ENCODE measurements around the gene ALDH1L2. TPM values are rescaled to one million over a fixed set of nuclear protein-coding genes. Genes with fewer than 3 reads are reported as not detected.

ALDH1L2 gene
- total RNA-seq, 1 donor from 2014 or later: 0.20 TPM

GRCh38 chr12:105033851-105034250 is 50.4 kb downstream of the ALDH1L2 start:
- DNase-seq (ENCODE audit: low read depth in 2 of 2): peak; percentile 36 to 38

DNA sequence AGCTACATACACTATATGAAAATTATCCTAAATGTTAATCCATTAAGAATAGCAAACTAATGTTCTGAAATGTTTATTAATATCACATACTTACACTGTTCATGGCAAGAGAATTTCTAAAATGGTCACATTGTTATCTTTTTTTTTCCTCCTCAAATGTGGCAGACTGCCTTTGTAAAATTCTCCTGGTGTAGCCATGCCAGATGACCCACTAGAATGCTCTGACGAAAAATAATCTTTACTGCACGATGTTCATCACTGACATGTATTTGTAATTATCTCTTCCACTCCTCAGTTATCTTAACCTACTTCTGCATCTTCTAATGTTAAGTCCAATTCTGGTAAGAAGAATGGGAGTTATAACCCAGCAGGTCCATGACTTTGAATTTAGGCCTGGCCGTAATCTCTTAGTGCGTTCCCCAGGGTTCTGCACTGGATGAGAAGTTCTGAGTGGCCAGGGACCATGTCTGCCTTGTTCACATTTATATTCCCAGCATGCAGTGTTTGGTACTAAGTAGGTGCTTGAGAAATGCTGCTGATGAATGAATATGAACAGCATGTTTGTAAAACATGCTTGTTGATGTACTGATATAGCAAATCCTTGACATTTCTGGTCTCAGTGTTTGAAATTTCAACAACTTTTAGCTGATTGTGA is 51.4 kb downstream of the ALDH1L2 start:
- no peak for DNase-seq (ENCODE audit: low read depth in 2 of 2)

- DNase-seq (ENCODE audit: low read depth in 2 of 2): no peak
Observed at GRCh38 chr12:105030820-105031807, 53.1 kb downstream of the ALDH1L2 start.

- no peak for DNase-seq (ENCODE audit: low read depth in 2 of 2)
Observed at GRCh38 chr12:105026411-105026810, 57.8 kb downstream of the ALDH1L2 start.

DNA sequence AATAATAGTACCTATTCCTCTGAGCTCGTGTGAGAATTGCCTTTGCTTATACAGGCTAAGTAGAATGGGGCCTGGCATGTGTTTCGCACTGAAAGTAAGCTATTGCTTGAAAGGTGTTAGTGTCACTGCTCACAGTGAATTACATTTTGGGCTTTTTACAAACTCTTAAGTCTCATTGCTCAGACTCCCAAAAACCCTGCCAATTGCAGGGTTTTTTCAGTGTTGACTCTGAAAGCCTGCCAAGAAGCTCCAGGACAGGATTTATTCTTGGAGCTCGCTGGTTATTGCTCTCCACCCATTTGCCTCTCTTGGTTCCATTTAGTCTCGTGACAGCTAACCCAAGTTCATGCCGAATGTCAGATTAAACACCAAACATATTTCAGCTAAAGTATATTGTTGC is 58.4 kb downstream of the ALDH1L2 start:
- DNase-seq (ENCODE audit: low read depth in 2 of 2): peak; percentile 4 to 16

- peak in 1 of 2 donors; percentile 16 for DNase-seq (ENCODE audit: low read depth in 2 of 2)
Observed at GRCh38 chr12:105024928-105025327, 59.3 kb downstream of the ALDH1L2 start.

- DNase-seq (ENCODE audit: low read depth in 2 of 2): no peak
Observed at GRCh38 chr12:105020241-105020962, 63.9 kb downstream of the ALDH1L2 start.

DNA sequence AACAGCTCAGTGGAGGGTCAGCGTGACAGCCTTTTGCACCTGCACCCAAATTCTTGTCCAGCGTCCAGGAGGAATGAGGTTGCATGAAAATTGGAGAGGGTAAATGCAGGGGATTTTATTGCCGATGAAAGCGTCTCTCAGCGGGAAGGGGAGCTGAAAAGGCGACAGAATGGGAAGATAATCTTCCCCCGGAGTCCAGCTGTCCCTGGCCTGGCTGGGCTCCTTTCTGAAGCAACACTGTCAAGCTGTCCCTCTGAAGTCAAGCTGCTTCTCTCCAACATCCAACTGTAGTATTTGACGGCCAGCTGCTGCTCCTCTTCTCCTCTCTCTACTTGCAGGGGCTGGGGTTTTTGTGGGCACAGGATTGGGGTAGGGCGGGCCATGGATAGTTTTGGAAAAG is 65.5 kb downstream of the ALDH1L2 start:
- no peak for DNase-seq (ENCODE audit: low read depth in 2 of 2)

- no peak for DNase-seq (ENCODE audit: low read depth in 2 of 2)
Observed at GRCh38 chr12:105018012-105018411, 66.2 kb downstream of the ALDH1L2 start.

- DNase-seq (ENCODE audit: low read depth in 2 of 2): no peak
Observed at GRCh38 chr12:105015543-105015942, 68.7 kb downstream of the ALDH1L2 start.

- no peak for DNase-seq (ENCODE audit: low read depth in 2 of 2)
Observed at GRCh38 chr12:105014603-105015002, 69.7 kb downstream of the ALDH1L2 start.

- no peak for DNase-seq (ENCODE audit: low read depth in 2 of 2)
Observed at GRCh38 chr12:105013892-105014291, 70.4 kb downstream of the ALDH1L2 start.

DNA sequence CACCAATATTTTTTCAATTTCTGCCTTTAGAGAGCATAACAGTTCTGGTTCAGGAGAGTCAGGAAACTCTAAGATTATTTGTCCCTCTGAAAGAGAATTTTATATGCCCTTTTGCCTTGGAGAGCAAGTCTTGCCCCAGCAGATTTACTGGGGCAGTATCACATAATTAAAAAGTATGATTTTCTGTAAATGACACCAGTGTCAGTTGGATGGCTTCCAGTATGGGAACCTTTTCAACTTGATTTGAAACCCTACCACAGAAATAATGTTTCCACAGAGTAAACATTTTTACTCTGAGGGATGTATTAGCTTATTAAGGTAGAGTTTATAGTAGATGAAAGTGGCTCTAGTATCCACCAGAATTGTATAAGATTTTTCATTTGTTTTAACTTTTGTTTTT is 82.8 kb downstream of the ALDH1L2 start:
- DNase-seq (ENCODE audit: low read depth in 2 of 2): no peak

- no peak for DNase-seq (ENCODE audit: low read depth in 2 of 2)
Observed at GRCh38 chr12:104999347-104999685, 84.9 kb downstream of the ALDH1L2 start.

GRCh38 chr12:104998423-104999346 is 85.6 kb downstream of the ALDH1L2 start:
- no peak for DNase-seq (ENCODE audit: low read depth in 2 of 2)

- DNase-seq (ENCODE audit: low read depth in 2 of 2): no peak
Observed at GRCh38 chr12:104997541-104997940, 86.7 kb downstream of the ALDH1L2 start.

- DNase-seq (ENCODE audit: low read depth in 2 of 2): peak in 1 of 2 donors; percentile 69
Observed at GRCh38 chr12:104994336-104994735, 89.9 kb downstream of the ALDH1L2 start.

DNA sequence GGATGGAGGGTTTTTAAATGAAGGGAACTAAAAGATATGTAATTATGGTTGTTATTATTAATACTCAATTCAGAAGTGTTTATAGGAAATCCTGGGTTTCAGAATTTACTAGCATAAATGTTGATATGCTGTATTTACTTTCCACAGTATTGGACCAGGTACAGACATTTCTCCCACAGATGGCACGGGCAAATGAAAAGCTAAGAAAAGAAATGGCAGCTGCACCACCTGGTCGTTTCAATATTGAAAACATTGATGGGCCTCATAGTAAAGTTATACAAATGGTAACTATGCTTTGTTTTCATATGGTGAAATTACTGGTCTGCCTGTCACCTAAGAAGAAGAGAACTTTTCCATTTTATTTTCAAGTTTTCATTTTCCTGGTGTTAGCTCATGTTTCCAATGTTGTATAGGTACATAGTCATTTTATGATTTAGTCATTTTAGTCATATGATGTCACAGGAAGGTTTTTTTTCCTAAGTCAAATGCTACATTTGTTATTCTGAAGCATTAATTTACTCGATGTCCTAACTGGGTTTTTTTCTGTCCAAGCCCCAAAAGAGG is 92.6 kb downstream of the ALDH1L2 start:
- DNase-seq (ENCODE audit: low read depth in 2 of 2): no peak

DNA sequence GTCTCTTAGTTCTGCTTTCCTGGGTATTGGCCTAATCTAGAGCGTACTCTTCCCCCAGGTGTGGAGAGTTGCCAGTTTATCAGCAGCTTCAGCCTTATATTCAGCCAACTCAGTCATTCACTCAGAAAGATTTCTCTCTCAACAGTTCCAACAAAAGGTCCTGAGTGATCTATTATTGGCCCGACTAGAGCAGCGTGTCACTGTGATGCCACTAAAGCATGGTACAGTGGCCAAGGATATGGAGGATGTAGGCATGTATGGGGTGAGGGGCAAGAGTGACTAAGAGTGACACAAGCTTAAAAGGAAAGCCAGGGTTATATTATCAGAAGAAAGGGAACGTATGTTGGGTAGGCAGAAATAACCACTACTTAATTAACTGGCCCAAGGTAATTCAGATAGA is 93.3 kb downstream of the ALDH1L2 start:
- no peak for DNase-seq (ENCODE audit: low read depth in 2 of 2)
